PC-9 (cell line): ENCODE data around the gene LCN10.

Experiments used
- CTCF ChIP-seq: fragments of 200-600 bp; sonication (generic); conservative IDR thresholded peaks from 2 replicates; pipeline ENCODE4 v1.6.1; 2017; ENCODE audit warnings: mixed run types, antibody characterized with exemption, mild to moderate bottlenecking, moderate library complexity
- EZH2 ChIP-seq: fragments of 200-600 bp; sonication (generic); IDR thresholded peaks from 2 replicates; pipeline ENCODE4 v1.8.0; 2017; ENCODE audit warnings: antibody characterized with exemption, low read depth

- TF ChIP-seq CTCF (no peak), EZH2 (no peak)
Observed at GRCh38 chr9:136728548-136729123, 14.1 kb downstream of the LCN10 start.
